ENCODE data around the gene EIF4A3. TPM values are rescaled to one million over a fixed set of nuclear protein-coding genes. Genes with fewer than 3 reads are reported as not detected.

EIF4A3 gene
- total RNA-seq, 1 experiment from 2014 or later = 169 TPM

DNA sequence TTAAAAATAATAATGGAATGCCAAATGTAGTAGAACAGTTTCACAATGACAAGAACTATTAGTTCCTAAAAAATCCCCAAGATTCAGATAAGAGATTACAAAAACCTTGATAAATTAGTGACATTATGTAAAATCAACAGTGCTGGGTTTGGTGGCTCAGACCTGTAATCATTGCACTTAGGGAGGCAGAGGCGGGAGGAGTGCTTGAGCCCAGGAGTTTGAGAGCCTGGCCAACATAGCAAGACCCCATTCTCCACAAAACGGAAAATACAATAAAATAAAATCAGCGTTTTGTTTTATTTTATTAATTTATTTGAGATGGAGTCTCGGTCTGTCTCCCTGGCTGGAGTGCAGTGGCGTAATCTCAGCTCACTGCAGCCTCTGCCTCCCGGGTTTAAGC, 27.0 kb upstream of the EIF4A3 start:
- ChIA-PET POLR2A (interaction anchor here (0.6 kb wide), 1 partner anchor 92 kb away, joined by 4 read pairs; no protein-coding TSS in a partner anchor), CTCF (no interaction called here)
- in situ Hi-C loops (cut with HindIII; ENCODE audit: low pct_unique_long_range_greater_than_20kb, low sequenced_read_pairs) = no loop called here

GRCh38 chr17:80173126-80173525, 26.2 kb upstream of the EIF4A3 start:
- no peaks in the 10 kb centered on the region for H3K9me3 ChIP-seq (ENCODE audit: control insufficient read depth, insufficient read depth, low read depth, low read length)
- no peaks in the 10 kb centered on the region for H3K27me3 ChIP-seq (ENCODE audit: control insufficient read depth, insufficient read depth, low read length)
- no peak for TF ChIP-seq REST (IDR thresholded peaks at IDR 0.05; ENCODE audit: insufficient read depth in 1 of 2, low read depth in 2 of 2, low read length in 1 of 2)
- no peak for TF ChIP-seq SIN3A (IDR thresholded peaks at IDR 0.05; ENCODE audit: borderline replicate concordance, insufficient read depth, low read depth, low read length)
- TF ChIP-seq TCF7L2 (IDR thresholded peaks at IDR 0.05; ENCODE audit: low read depth, low read length) = no peak
- TF ChIP-seq POLR2AphosphoS5 (IDR thresholded peaks at IDR 0.05; ENCODE audit: low read depth, low read length) = no peak
- TF ChIP-seq CTCF (IDR thresholded peaks at IDR 0.05) = no peak
- intact Hi-C loops (cut with micrococcal nuclease; ENCODE audit: unreplicated experiment) (no loop called here), in situ Hi-C loops (cut with HindIII; ENCODE audit: low pct_unique_long_range_greater_than_20kb, low sequenced_read_pairs) (no loop called here)
- no TSS peak for BruUV-seq (replicated peaks)
- H3K4me1 ChIP-seq (ENCODE audit: control insufficient read depth, insufficient read depth, low read length) = no peaks in the 10 kb centered on the region
- CTCF ChIA-PET = no interaction called here
- no peak overlapping the region for H3K27ac ChIP-seq (ENCODE audit: low read length)
- no peak for DNase-seq (ENCODE audit: low read depth, low spot score)
- POLR2A ChIA-PET = interaction anchor here (0.6 kb wide), 1 partner anchor 93 kb away, joined by 4 read pairs; no protein-coding TSS in a partner anchor
- ATAC-seq = no peak
- H3K4me3 ChIP-seq (ENCODE audit: low read depth in 2 of 2, low read length in 2 of 2) = no peak overlapping the region
- no peaks in the 10 kb centered on the region for H3K36me3 ChIP-seq (ENCODE audit: control insufficient read depth, insufficient read depth, low read length)

More for the DNA sequence above, 27.0 kb upstream of the EIF4A3 start:
- H3K4me3 ChIP-seq (ENCODE audit: low read depth in 2 of 2, low read length in 2 of 2) = no peak overlapping the region
- no peaks in the 10 kb centered on the region for H3K9me3 ChIP-seq (ENCODE audit: control insufficient read depth, insufficient read depth, low read depth, low read length)
- no peaks in the 10 kb centered on the region for H3K27me3 ChIP-seq (ENCODE audit: control insufficient read depth, insufficient read depth, low read length)
- no peak for ATAC-seq
- no peak for TF ChIP-seq SIN3A (IDR thresholded peaks at IDR 0.05; ENCODE audit: borderline replicate concordance, insufficient read depth, low read depth, low read length)
- TF ChIP-seq REST (IDR thresholded peaks at IDR 0.05; ENCODE audit: insufficient read depth in 1 of 2, low read depth in 2 of 2, low read length in 1 of 2) = no peak
- TF ChIP-seq CTCF (IDR thresholded peaks at IDR 0.05) = no peak
- TF ChIP-seq POLR2AphosphoS5 (IDR thresholded peaks at IDR 0.05; ENCODE audit: low read depth, low read length) = no peak
- TF ChIP-seq TCF7L2 (IDR thresholded peaks at IDR 0.05; ENCODE audit: low read depth, low read length) = no peak
- no peak overlapping the region for H3K27ac ChIP-seq (ENCODE audit: low read length)
- H3K4me1 ChIP-seq (ENCODE audit: control insufficient read depth, insufficient read depth, low read length) = no peaks in the 10 kb centered on the region
- no peak for DNase-seq (ENCODE audit: low read depth, low spot score)
- BruUV-seq (replicated peaks) = no TSS peak
- intact Hi-C loops (cut with micrococcal nuclease; ENCODE audit: unreplicated experiment) = no loop called here
- no peaks in the 10 kb centered on the region for H3K36me3 ChIP-seq (ENCODE audit: control insufficient read depth, insufficient read depth, low read length)

Measured in Panc1 (cell line).